H1 (cell line): Measurements from ENCODE around the gene NELL1. TPM values are rescaled to one million over a fixed set of nuclear protein-coding genes. Genes with fewer than 3 reads are reported as not detected.

Experiments used
- CTCF ChIA-PET: fragments of 300-600 bp; sonication (Branson Sonifier 250); formaldehyde crosslinking; loops from one replicate; lab custom pipeline; 2021; ENCODE audit not compliant: partially characterized antibody; lab: Charles Lee
- POLR2A ChIA-PET: fragments of 300-600 bp; sonication (Branson Sonifier 250); formaldehyde crosslinking; loops from one replicate; lab custom pipeline; 2021; ENCODE audit warnings: inconsistent platforms; ENCODE audit not compliant: partially characterized antibody; lab: Charles Lee
- DNase-seq, 2 experiments: peaks; one replicate each; pipeline versions ENCODE4 v3.0.0 to v3.0.0-alpha.2; 2010 to 2022; ENCODE audit warnings: low spot score in 2 of 2, low read depth in 1 of 2, mixed read lengths in 1 of 2
- FAIRE-seq: peaks from 2 replicates; lab custom pipeline; 2011; peaks lifted over from hg19 to GRCh38; lab: Jason Lieb, UNC
- H2AFZ ChIP-seq: 2 replicates; pipeline ENCODE4 v1.8.1; 2012; ENCODE audit warnings: low read length, inconsistent platforms
- H2AK5ac ChIP-seq: 2 replicates; pipeline ENCODE4 v1.6.1; 2013; ENCODE audit warnings: low read depth, low read length
- H2BK120ac ChIP-seq: replicated peaks from 2 replicates; pipeline ENCODE3; 2013; ENCODE audit warnings: low read depth, low read length, inconsistent platforms
- H2BK12ac ChIP-seq: 2 replicates; pipeline ENCODE4 v1.6.1; 2013; ENCODE audit warnings: low read depth, low read length
- H2BK15ac ChIP-seq: 2 replicates; pipeline ENCODE4 v1.6.1; 2013; ENCODE audit warnings: low read length
- H2BK20ac ChIP-seq: 2 replicates; pipeline ENCODE4 v1.6.1; 2013; ENCODE audit warnings: low read length
- H2BK5ac ChIP-seq: 2 replicates; pipeline ENCODE4 v1.6.1; 2013; ENCODE audit warnings: low read depth, low read length
- H3K14ac ChIP-seq: 2 replicates; pipeline ENCODE4 v1.6.1; 2013; ENCODE audit warnings: inconsistent platforms; ENCODE audit not compliant: insufficient read length
- H3K18ac ChIP-seq: 2 replicates; pipeline ENCODE4 v1.6.1; 2013; ENCODE audit warnings: low read length; ENCODE audit errors: extremely low read depth
- H3K23ac ChIP-seq: 2 replicates; pipeline ENCODE4 v1.6.1; 2013; ENCODE audit warnings: inconsistent platforms; ENCODE audit not compliant: insufficient read length
- H3K23me2 ChIP-seq: 2 replicates; pipeline ENCODE4 v1.6.1; 2013; ENCODE audit warnings: low read depth, low read length
- H3K27ac ChIP-seq: 2 replicates; pipeline ENCODE4 v1.6.1; 2011; ENCODE audit warnings: low read depth, low read length, inconsistent platforms
- H3K27me3 ChIP-seq, 4 experiments: replicated peaks in 1 of 4; 1 replicate in 1 of 4; 2 replicates in 3 of 4; pipeline versions ENCODE4 v1.6.1 to v1.8.1; 2011 to 2013; ENCODE audit warnings: low read length in 3 of 4, mild to moderate bottlenecking in 3 of 4, inconsistent platforms in 2 of 4, mixed read lengths in 2 of 4, moderate library complexity in 1 of 4; ENCODE audit not compliant: control insufficient read depth in 3 of 4, insufficient read depth in 3 of 4; ENCODE audit errors: extremely low read depth in 1 of 4
- H3K36me3 ChIP-seq, 4 experiments: 2 replicates each; pipeline versions ENCODE4 v1.6.1 to v1.8.1; 2011 to 2013; ENCODE audit warnings: mild to moderate bottlenecking in 4 of 4, low read length in 3 of 4, moderate library complexity in 2 of 4, control low read depth in 1 of 4, inconsistent platforms in 1 of 4; ENCODE audit not compliant: insufficient read depth in 4 of 4, control insufficient read depth in 2 of 4
- H3K4ac ChIP-seq: replicated peaks from 2 replicates; pipeline ENCODE3; 2013; ENCODE audit warnings: low read length, low read depth, mixed read lengths, inconsistent platforms; ENCODE audit not compliant: insufficient read length
- H3K4me1 ChIP-seq, 4 experiments: replicated peaks in 1 of 4; 1 replicate in 1 of 4; 2 replicates in 3 of 4; pipeline versions ENCODE4 v1.6.1 to v1.8.1; 2011 to 2013; ENCODE audit warnings: low read length in 3 of 4, inconsistent platforms in 2 of 4, mixed read lengths in 1 of 4; ENCODE audit not compliant: insufficient read depth in 4 of 4, control insufficient read depth in 3 of 4
- H3K4me2 ChIP-seq, 2 experiments: 2 replicates each; pipeline versions ENCODE4 v1.6.1 to v1.8.1; 2011 to 2013; ENCODE audit warnings: low read depth in 2 of 2, low read length in 2 of 2, control low read depth in 1 of 2, inconsistent platforms in 1 of 2, mild to moderate bottlenecking in 1 of 2; ENCODE audit not compliant: insufficient read depth in 1 of 2
- H3K4me3 ChIP-seq, 4 experiments: fragments of 200-600, 300-600 bp in 1 of 4; sonication (generic), shearing (Covaris generic), sonication (Bioruptor Twin) in 1 of 4; 2 replicates each; pipeline versions ENCODE4 v1.5.1 to v1.8.1; 2011 to 2016; ENCODE audit warnings: low read length in 4 of 4, low read depth in 3 of 4, control low read depth in 2 of 4, inconsistent platforms in 2 of 4, mild to moderate bottlenecking in 2 of 4, mixed read lengths in 1 of 4, moderate library complexity in 1 of 4; ENCODE audit not compliant: insufficient read depth in 2 of 4; ENCODE audit errors: extremely low read depth in 1 of 4
- H3K56ac ChIP-seq: replicated peaks from 2 replicates; pipeline ENCODE3; 2013; ENCODE audit warnings: low read depth, mild to moderate bottlenecking, mixed read lengths, low read length, inconsistent platforms; ENCODE audit not compliant: insufficient read length
- H3K79me1 ChIP-seq: 2 replicates; pipeline ENCODE4 v1.6.1; 2013; ENCODE audit warnings: low read depth, low read length, control low read depth
- H3K79me2 ChIP-seq, 2 experiments: 2 replicates each; pipeline versions ENCODE4 v1.6.1 to v1.8.1; 2012 to 2013; ENCODE audit warnings: low read length in 2 of 2, mild to moderate bottlenecking in 2 of 2, inconsistent platforms in 1 of 2; ENCODE audit not compliant: insufficient read depth in 2 of 2, control insufficient read depth in 1 of 2
- H3K9ac ChIP-seq, 4 experiments: replicated peaks in 1 of 4; 1 replicate in 1 of 4; 2 replicates in 3 of 4; pipeline versions ENCODE4 v1.6.1 to v1.8.1; 2011 to 2013; ENCODE audit warnings: low read depth in 3 of 4, low read length in 3 of 4, control low read depth in 2 of 4, mild to moderate bottlenecking in 2 of 4, moderate library complexity in 2 of 4, inconsistent platforms in 1 of 4; ENCODE audit errors: extremely low read depth in 1 of 4
- H3K9me3 ChIP-seq, 2 experiments: 2 replicates each; pipeline versions ENCODE4 v1.6.1 to v1.8.1; 2012 to 2013; ENCODE audit warnings: mild to moderate bottlenecking in 2 of 2, moderate library complexity in 2 of 2, control low read depth in 1 of 2, inconsistent platforms in 1 of 2, low read depth in 1 of 2, low read length in 1 of 2, mixed read lengths in 1 of 2; ENCODE audit not compliant: insufficient read depth in 2 of 2
- H4K20me1 ChIP-seq, 2 experiments: replicated peaks in 1 of 2; 2 replicates each; pipeline versions ENCODE3 to v1.8.1; 2011 to 2013; ENCODE audit warnings: inconsistent platforms in 2 of 2, low read length in 2 of 2, mild to moderate bottlenecking in 1 of 2; ENCODE audit not compliant: insufficient read depth in 2 of 2, control insufficient read depth in 1 of 2
- H4K5ac ChIP-seq: 2 replicates; pipeline ENCODE4 v1.6.1; 2013; ENCODE audit warnings: low read length, low read depth, mixed read lengths, inconsistent platforms; ENCODE audit not compliant: insufficient read length
- H4K8ac ChIP-seq: 2 replicates; pipeline ENCODE4 v1.8.0; 2013; ENCODE audit warnings: mild to moderate bottlenecking, moderate library complexity, low read length, inconsistent platforms; ENCODE audit not compliant: insufficient read depth; ENCODE audit errors: extremely low read depth
- H4K91ac ChIP-seq: replicated peaks from 2 replicates; pipeline ENCODE3; 2013; ENCODE audit warnings: low read length, mixed read lengths, inconsistent platforms; ENCODE audit not compliant: insufficient read length
- RFX5 ChIP-seq: IDR thresholded peaks from 2 replicates; pipeline ENCODE4 v1.6.1; 2011; ENCODE audit warnings: low read depth, low read length, improper control_type of control experiment, borderline replicate concordance
- SUZ12 ChIP-seq: fragments of 200-600 bp; sonication (generic); IDR thresholded peaks from 2 replicates; pipeline ENCODE4 v1.6.1; 2012; ENCODE audit warnings: mild to moderate bottlenecking, inconsistent platforms, low read length, moderate library complexity, mixed read lengths
- YY1 ChIP-seq: IDR thresholded peaks from 2 replicates; pipeline ENCODE4 v1.6.1; 2011; ENCODE audit warnings: low read depth, mild to moderate bottlenecking, low read length
- WGBS, 2 experiments: shearing (Covaris generic) in 1 of 2; methylation state at CpG; one replicate each; pipeline versions ENCODE4 v1.1.6 to v1.1.7; 2013 to 2015; ENCODE audit warnings: low lambda C conversion rate in 2 of 2, mixed read lengths in 2 of 2, inconsistent platforms in 1 of 2, low coverage in 1 of 2, missing lambda C conversion rate in 1 of 2; ENCODE audit not compliant: insufficient replicate concordance in 2 of 2, insufficient coverage in 1 of 2, insufficient read length in 1 of 2; ENCODE audit errors: extremely low coverage in 1 of 2, missing lambda C conversion rate in 1 of 2; 5-methylcytosine and 5-hydroxymethylcytosine counted together
- polyA plus RNA-seq, 7 experiments: library from polyadenylated mRNA; depleted of rRNA in 3 of 7; stranded (reverse) in 5 of 7; unstranded in 2 of 7; fragments of >200 nt in 5 of 7; fragments of 200-250 nt in 2 of 7; gene quantifications; 1 replicate in 5 of 7; 2 replicates in 1 of 7; 4 replicates in 1 of 7; pipeline versions ENCODE4 v1.2.1 to v1.2.3, GENCODE V29; 2011 to 2013; ENCODE audit warnings: missing spikeins in 2 of 7, mixed read lengths in 2 of 7
- total RNA-seq: library from RNA; stranded (reverse); fragmentation: NEBNext Ultra II Directional; extraction: Animal tissue kit (Norgen Biotek cat#: 25700); gene quantifications from 2 replicates; pipeline ENCODE4 v1.2.1, GENCODE V29; 2021
- TF ChIP-seq, protein P1 (sequence below): IDR thresholded peaks from 2 replicates; pipeline ENCODE4 v1.6.1; 2012; ENCODE audit warnings: inconsistent platforms

The NELL1 gene
- total and polyA plus RNA-seq, 2 of the 8 experiments (the other 6 are each of a cell fraction or from before 2014, with no cell fraction given): 0.21 TPM; not detected in 1

DNA sequence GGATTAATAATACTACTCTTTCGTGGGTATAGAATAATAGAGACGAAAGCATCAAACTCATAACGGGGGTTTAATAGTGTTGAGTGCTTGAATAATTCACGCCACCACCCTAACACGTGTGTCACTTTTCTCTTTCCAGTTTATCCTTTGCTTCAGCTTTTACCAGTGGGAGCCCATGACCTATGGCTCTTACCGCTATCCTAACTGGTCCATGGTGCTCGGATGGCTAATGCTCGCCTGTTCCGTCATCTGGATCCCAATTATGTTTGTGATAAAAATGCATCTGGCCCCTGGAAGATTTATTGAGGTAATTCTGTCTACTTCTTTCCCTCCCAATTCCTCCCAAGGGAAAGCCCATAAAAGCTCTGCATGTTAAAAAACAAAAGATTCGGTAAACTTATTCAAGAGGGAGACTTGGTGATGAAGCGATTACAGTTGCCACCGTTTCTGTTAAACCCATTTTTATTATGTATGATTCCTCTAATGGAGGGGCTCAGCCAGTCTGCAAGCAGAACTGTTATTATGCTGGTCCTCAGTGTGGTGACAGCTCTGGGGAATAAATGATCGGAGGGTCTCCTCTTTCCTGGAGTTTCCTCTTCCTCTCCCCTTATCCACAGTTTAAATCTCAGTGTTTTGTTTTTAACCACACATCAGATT is 17.1 kb upstream of the NELL1 start:
- Histone ChIP-seq H3K9ac (no peak overlapping the region), H2AFZ (no peak overlapping the region), H2AK5ac (no peak overlapping the region), H2BK120ac (no peak overlapping the region), H3K56ac (no peak overlapping the region), H3K14ac (no peak overlapping the region), H3K4me2 (no peak overlapping the region), H3K79me2 (no peaks in the 10 kb centered on the region), H2BK20ac (no peak overlapping the region), H3K27me3 (no peaks in the 10 kb centered on the region), H2BK15ac (no peak overlapping the region), H3K23ac (no peak overlapping the region), H3K9me3 (no peaks in the 10 kb centered on the region), H3K4me3 (no peak overlapping the region), H2BK12ac (no peak overlapping the region), H3K79me1 (no peaks in the 10 kb centered on the region), H3K18ac (no peak overlapping the region), H3K36me3 (no peaks in the 10 kb centered on the region), H4K91ac (no peak overlapping the region), H3K23me2 (no peaks in the 10 kb centered on the region), H4K8ac (no peak overlapping the region), H3K4ac (no peak overlapping the region), H2BK5ac (no peak overlapping the region), H3K27ac (no peak overlapping the region), H4K20me1 (no peaks in the 10 kb centered on the region), H4K5ac (no peak overlapping the region), H3K4me1 (peaks cover 0 to 4% (median 0%) of the 10 kb centered on the region in 4 experiments; a peak in 1 of 7 replicates)
- no peak for FAIRE-seq
- WGBS, 2 experiments: 95% methylated on average over 13 of the region's 13 CpGs; no CpG with 5 or more reads in 1 of the 2 experiments
- no peak for DNase-seq
- ChIA-PET CTCF (interaction anchor here (0.6 to 2.8 kb wide), 6 partner anchors 8 to 230 kb away, joined by 3 to 17 read pairs (median 4); no protein-coding TSS in a partner anchor), POLR2A (no interaction called here)
- TF ChIP-seq, protein P1, sequence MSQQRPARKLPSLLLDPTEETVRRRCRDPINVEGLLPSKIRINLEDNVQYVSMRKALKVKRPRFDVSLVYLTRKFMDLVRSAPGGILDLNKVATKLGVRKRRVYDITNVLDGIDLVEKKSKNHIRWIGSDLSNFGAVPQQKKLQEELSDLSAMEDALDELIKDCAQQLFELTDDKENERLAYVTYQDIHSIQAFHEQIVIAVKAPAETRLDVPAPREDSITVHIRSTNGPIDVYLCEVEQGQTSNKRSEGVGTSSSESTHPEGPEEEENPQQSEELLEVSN: no peak
- TF ChIP-seq YY1 (no peak), RFX5 (no peak), SUZ12 (no peak)
